ENCODE data around the gene DDX49. TPM values are rescaled to one million over a fixed set of nuclear protein-coding genes. Genes with fewer than 3 reads are reported as not detected.

DDX49 gene
- total RNA-seq, 1 donor from 2014 or later: 54.9 TPM

DNA sequence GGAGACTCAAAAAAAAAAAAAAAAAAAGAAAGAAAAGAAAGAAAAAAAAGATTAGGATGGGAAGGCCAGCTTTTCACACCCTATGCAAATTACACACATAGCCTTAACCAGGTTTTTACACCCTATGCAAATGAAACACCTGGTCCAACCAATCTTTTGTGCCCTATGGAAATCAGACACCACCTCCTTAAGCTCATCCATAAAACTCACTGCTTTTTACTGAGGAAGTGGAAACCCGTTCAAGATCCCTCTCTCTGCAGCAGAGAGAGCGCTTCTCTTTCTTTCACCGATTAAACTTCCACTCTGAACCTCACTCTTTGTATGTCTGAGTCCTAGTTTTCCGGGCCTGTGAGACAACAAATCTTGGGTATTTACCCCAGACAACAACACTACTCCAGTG lies 46.8 kb downstream of the DDX49 start:
- H3K9me3 Mint-ChIP-seq: no peaks in the 10 kb centered on the region
- TF ChIP-seq, protein P1, sequence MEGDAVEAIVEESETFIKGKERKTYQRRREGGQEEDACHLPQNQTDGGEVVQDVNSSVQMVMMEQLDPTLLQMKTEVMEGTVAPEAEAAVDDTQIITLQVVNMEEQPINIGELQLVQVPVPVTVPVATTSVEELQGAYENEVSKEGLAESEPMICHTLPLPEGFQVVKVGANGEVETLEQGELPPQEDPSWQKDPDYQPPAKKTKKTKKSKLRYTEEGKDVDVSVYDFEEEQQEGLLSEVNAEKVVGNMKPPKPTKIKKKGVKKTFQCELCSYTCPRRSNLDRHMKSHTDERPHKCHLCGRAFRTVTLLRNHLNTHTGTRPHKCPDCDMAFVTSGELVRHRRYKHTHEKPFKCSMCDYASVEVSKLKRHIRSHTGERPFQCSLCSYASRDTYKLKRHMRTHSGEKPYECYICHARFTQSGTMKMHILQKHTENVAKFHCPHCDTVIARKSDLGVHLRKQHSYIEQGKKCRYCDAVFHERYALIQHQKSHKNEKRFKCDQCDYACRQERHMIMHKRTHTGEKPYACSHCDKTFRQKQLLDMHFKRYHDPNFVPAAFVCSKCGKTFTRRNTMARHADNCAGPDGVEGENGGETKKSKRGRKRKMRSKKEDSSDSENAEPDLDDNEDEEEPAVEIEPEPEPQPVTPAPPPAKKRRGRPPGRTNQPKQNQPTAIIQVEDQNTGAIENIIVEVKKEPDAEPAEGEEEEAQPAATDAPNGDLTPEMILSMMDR (conservative IDR thresholded peaks at IDR 0.05): no peak
- DNase-seq (ENCODE audit: low read depth, low spot score): no peak
- H3K27me3 Mint-ChIP-seq (ENCODE audit: low read depth): peaks cover 11% of the 10 kb centered on the region
- no peak overlapping the region for H3K4me3 Mint-ChIP-seq
- no peak overlapping the region for H3K27ac Mint-ChIP-seq (ENCODE audit: unreplicated experiment)
- H3K36me3 Mint-ChIP-seq (ENCODE audit: low read depth): no peaks in the 10 kb centered on the region
- peaks cover 4% of the 10 kb centered on the region for H3K4me1 Mint-ChIP-seq

DNA sequence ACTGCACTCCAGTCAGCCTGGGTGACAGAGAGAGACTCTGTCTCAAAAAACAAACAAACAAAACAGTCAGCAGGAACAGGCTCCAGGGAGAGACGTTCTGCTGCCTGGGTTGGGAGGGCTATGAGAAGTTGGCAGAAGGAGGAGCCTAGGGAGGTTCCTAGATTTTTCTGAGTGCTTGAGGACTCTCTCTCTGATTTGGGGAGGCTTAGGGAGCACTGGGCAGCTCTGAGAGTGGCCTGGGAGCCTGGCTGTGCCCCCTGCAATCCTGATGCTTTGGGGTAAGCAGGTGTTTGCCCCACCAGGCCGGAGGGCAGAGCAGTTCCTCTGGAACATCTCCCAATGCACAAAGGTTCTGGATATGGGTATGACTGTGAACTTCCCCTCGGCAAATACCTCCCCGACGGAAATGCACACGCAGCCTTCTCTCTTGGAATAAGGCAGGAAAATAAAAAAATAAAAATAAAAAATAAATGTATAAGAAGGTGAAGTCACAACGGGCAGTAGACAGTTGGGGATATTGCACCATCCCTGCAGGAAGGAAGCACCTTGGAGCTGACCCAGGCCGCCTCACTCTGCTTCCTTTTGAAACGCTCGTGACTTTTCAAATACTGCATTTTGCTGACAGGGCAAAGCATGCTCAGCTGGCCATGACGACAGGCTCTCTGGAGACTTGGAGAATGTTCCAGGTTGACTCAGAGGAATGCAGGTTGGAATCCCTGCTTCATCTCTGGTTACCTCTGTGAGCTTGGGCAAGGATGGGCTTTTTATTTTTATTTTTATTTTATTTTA lies 48.0 kb downstream of the DDX49 start:
- Mint-ChIP-seq H3K36me3 (ENCODE audit: low read depth) (no peaks in the 10 kb centered on the region), H3K4me1 (no peaks in the 10 kb centered on the region), H3K27ac (ENCODE audit: unreplicated experiment) (no peak overlapping the region), H3K9me3 (no peaks in the 10 kb centered on the region), H3K4me3 (no peak overlapping the region), H3K27me3 (ENCODE audit: low read depth) (no peaks in the 10 kb centered on the region)
- no peak for DNase-seq (ENCODE audit: low read depth, low spot score)
- TF ChIP-seq, protein P1 (conservative IDR thresholded peaks at IDR 0.05): no peak

DNA sequence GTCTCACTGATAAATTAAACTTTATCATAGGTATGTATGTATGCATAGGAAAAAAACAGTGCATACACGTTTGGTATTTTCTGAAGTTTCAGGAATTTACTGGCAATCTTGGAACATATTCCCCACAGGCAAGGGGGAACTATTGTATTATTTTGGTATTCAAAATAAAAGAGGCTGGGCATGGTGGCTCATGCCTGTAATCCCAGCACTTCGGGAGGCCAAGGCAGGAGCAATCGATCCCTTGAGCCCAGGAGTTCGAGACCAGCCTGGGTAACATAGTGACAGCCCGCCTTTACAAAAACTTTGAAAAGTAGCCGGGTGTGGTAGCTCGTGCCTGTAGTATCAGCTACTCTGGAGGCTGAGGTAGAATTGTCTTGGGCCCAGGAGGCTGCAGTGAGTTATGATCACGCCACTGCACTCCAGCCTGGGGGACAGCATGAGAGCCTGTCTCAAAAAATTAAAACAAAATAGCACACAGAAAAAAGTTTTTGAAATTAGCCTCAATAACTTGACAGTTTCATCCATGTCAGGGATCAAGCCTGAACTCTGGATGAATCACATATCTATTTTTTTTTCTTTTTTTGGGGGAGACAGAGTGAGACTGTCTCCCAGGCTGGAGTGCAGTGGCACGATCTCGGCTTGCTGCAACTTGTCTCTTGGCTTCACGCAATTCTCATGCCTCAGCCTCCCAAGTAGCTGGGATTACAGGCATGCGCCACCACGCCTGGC lies 50.6 kb downstream of the DDX49 start:
- TF ChIP-seq, protein P1 (conservative IDR thresholded peaks at IDR 0.05): no peak
- no peaks in the 10 kb centered on the region for H3K4me1 Mint-ChIP-seq
- H3K27ac Mint-ChIP-seq (ENCODE audit: unreplicated experiment): no peak overlapping the region
- no peak for DNase-seq (ENCODE audit: low read depth, low spot score)
- no peak overlapping the region for H3K4me3 Mint-ChIP-seq
- no peaks in the 10 kb centered on the region for H3K9me3 Mint-ChIP-seq
- H3K36me3 Mint-ChIP-seq (ENCODE audit: low read depth): no peaks in the 10 kb centered on the region
- H3K27me3 Mint-ChIP-seq (ENCODE audit: low read depth): no peaks in the 10 kb centered on the region

DNA sequence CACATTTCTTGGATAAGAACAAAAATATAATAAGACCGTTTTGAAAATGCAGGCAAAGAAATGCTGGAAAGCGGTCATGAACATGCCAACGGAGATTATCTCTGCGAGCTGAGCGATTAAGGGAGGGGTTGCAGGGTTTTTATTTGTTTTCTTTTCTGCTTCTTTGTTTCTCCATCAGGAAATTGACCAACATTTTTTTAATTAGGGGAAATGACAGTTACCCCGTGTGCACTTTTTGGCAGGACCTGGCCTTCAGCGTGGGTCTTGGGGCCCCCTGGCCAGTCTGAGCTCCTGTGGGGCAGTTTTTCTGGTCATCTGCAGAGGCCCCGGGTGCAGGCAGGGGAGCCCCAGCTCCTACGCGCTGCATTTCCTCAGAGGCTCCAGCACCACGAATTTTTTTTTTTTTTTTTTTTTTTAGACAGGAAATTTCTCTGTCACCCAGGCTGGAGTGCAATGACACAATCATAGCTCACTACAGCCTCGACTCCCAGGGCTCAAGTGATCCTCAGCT lies 52.8 kb downstream of the DDX49 start:
- H3K27ac Mint-ChIP-seq (ENCODE audit: unreplicated experiment): no peak overlapping the region
- no peaks in the 10 kb centered on the region for H3K27me3 Mint-ChIP-seq (ENCODE audit: low read depth)
- H3K9me3 Mint-ChIP-seq: no peaks in the 10 kb centered on the region
- DNase-seq (ENCODE audit: low read depth, low spot score): no peak
- TF ChIP-seq, protein P1 (conservative IDR thresholded peaks at IDR 0.05): no peak
- H3K4me1 Mint-ChIP-seq: no peaks in the 10 kb centered on the region
- H3K36me3 Mint-ChIP-seq (ENCODE audit: low read depth): no peaks in the 10 kb centered on the region
- no peak overlapping the region for H3K4me3 Mint-ChIP-seq

DNA sequence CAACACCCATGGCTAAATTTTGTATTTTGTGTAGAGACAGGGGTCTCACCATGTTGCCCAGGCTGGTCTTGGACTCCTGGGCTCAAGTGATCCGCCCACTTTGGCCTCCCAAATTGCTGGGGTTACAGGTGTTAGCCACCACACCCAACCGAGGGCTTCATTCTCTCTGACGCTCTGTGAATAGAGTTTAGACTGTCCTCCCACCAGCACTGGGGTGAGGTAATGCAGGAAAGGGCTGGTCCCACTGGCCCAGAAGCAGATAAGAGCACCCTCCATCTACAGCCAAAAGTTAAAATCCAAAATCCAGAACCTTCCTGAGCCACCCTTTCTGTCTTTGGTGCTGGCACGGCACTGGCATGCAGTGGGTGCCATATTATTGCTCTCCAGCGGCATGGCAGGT lies 53.3 kb downstream of the DDX49 start:
- TF ChIP-seq, protein P1 (conservative IDR thresholded peaks at IDR 0.05): no peak
- Mint-ChIP-seq H3K27ac (ENCODE audit: unreplicated experiment) (no peak overlapping the region), H3K4me1 (no peaks in the 10 kb centered on the region), H3K4me3 (no peak overlapping the region), H3K36me3 (ENCODE audit: low read depth) (no peaks in the 10 kb centered on the region), H3K27me3 (ENCODE audit: low read depth) (no peaks in the 10 kb centered on the region), H3K9me3 (no peaks in the 10 kb centered on the region)
- DNase-seq (ENCODE audit: low read depth, low spot score): no peak

Measured in neural crest cell (in vitro differentiated cells).